GM21717 (cell line): ENCODE data around the gene APBA3.

Experiments used
- ATAC-seq: cut with Tn5 transposase; IDR thresholded peaks from one replicate; pipeline ENCODE4 v1.9.1; 2021; ENCODE audit warnings: mild to moderate bottlenecking, moderate library complexity; ENCODE audit not compliant: unreplicated experiment

The APBA3 gene

GRCh38 chr19:3751236-3751635 is 10.3 kb downstream of the APBA3 start:
- no peak for ATAC-seq

DNA sequence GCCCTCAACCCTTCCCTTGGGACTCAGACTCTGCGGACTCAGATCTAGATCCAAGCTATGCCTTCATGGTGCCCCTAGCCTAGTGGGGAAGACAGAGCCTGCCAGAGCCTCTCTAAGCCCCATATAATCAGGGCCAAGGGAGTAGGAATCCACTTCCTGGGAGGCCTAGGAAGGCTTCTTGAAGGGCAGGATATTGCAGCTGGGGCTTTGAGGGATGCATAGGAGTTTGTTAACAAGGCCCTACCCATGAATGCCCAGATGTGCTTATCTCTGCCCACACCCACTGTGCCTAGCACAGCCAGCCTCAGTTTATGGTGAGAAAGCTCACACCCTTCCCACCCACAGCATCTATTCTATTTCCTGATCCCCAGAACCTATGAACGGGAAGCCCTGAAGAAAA is 11.3 kb downstream of the APBA3 start:
- ATAC-seq, result no peak

DNA sequence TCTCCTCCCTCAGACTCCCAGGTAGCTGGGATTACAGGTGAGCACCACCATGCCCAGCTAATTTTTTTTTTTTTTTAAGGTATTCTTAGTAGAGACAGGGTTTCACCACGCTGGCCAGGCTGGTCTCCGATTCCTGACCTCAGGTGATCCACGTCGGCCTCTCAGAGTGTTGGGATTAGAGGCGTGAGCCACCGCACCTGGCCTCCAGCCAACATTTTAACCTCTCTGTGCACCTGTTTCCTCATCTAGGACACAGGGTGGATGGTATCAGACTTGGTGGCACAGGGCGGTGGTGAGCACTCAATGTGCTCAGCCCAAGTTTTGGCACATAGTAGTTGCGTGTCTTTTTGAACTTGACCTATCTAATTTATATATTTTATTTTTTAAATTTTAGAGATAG is 12.5 kb downstream of the APBA3 start:
- ATAC-seq, result no peak

DNA sequence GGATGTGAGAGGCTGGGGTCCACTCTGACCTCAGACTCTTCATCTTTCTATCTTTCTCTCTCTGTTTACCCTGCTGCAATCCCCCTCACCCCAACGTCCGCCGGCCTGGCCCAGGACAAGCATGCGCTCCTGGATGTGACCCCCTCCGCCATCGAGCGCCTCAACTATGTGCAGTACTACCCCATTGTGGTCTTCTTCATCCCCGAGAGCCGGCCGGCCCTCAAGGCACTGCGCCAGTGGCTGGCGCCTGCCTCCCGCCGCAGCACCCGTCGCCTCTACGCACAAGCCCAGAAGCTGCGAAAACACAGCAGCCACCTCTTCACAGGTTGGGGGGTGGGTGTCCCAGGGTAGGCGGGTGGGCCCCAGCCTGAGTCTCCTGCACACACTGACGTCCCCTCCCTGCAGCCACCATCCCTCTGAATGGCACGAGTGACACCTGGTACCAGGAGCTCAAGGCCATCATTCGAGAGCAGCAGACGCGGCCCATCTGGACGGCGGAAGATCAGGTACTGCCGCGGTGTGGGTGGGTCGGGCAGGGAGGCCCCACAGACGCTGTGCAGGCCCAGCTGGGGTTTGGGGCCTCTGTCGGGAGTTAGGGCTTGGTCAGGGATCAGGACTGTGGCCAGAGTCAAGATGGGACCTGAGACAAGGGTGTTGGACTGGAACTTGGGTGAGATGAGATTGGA is 15.0 kb downstream of the APBA3 start:
- no peak for ATAC-seq

GRCh38 chr19:3745363-3746045 is 16.0 kb downstream of the APBA3 start:
- no peak for ATAC-seq

- ATAC-seq, result no peak
These were observed 18.0 kb downstream of the APBA3 start for GRCh38 chr19:3743486-3743885.

DNA sequence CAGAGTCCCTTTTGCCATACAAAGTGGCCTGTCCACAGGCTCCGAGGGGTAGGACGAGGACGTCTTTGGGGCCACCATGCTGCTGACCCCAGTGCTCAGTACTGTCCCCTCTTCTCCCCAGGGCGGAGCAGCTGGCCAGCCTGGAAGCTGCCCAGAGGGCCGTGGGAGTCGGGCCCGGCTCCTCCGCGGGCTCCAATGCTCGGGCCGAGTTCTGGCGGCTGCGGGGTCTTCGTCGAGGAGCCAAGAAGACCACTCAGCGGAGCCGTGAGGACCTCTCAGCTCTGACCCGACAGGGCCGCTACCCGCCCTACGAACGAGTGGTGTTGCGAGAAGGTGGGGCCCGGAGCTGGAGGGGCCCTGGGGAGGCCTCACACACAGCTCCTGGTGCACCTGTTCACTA is 21.1 kb downstream of the APBA3 start:
- ATAC-seq, result no peak

DNA sequence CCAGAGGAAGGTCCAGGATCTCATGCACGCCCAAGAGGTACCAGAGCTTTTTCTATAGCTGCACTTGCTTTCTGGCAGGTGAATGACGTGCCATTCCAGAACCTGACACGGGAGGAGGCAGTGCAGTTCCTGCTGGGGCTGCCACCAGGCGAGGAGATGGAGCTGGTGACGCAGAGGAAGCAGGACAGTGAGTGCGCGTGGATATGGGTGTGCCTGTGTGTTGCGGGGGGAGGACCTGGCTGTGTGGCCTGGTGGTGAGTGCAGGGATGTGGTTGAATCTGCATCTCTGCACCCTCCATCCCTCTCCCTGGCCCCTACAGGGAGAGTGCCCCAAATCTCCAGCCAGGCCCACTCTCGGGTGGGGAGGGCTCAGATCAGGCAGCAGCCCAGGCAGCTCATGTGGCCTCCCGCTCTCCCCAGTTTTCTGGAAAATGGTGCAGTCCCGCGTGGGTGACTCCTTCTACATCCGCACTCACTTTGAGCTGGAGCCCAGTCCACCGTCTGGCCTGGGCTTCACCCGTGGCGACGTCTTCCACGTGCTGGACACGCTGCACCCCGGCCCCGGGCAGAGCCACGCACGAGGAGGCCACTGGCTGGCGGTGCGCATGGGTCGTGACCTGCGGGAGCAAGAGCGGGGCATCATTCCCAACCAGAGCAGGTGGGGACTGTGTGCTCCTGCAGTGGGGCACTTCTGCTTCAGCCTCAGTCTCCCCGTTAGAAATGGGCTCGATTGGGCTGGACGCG is 22.8 kb downstream of the APBA3 start:
- no peak for ATAC-seq

- ATAC-seq, result no peak
These were observed 23.8 kb downstream of the APBA3 start for GRCh38 chr19:3737487-3738205.

- ATAC-seq, result no peak
These were observed 25.3 kb downstream of the APBA3 start for GRCh38 chr19:3736106-3736724.

DNA sequence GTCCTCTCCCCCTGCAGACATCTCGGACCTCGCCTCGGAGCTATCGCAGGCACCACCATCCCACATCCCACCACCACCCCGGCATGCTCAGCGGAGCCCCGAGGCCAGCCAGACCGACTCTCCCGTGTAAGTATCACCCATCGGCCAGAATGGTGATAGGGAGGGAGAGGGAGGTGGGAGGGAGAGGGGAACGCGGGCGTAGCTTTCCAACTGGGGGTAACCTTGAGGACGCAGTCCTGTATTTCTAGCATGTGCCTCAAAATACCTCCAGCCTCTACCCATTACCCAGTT is 27.2 kb downstream of the APBA3 start:
- no peak for ATAC-seq

- ATAC-seq, result no peak
These were observed 27.8 kb downstream of the APBA3 start for GRCh38 chr19:3733549-3734309.

DNA sequence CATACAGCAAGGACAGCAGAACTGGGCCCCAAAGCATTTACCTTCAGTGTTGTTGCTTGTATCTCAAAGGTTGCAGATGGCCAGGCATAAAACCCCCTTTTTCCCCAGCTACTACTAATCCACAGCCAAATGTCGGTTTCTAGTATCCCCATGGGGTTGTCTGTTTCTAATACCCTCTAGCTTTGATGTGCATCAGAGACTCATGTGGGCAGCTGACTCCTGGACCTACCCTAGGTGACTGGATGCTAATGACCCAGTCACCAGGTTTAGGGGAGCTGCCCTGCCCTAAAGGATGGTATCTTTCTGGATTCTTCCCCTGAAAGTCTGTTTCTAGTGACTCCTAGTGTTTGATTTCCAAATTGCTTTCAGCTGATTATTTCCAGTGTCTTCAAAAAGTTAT is 29.4 kb downstream of the APBA3 start:
- no peak for ATAC-seq

DNA sequence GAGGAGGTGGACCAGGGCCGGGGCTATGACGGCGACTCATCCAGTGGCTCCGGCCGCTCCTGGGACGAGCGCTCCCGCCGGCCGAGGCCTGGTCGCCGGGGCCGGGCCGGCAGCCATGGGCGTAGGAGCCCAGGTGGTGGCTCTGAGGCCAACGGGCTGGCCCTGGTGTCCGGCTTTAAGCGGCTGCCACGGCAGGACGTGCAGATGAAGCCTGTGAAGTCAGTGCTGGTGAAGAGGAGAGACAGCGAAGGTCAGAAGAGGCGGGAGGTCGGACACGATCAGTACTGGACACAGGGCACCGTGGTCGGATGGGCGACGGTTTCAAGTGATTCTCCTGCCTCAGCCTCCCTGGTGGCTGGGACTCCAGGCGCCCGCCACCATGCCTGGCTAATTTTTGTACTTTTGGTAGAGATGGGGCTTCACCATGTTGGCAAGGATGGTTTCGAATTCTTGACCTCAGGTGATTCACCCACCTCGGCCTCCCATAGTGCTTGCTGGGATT is 31.0 kb downstream of the APBA3 start:
- ATAC-seq, result no peak

GRCh38 chr19:3725640-3726310 is 35.7 kb downstream of the APBA3 start:
- no peak for ATAC-seq

GRCh38 chr19:3725121-3725520 is 36.4 kb downstream of the APBA3 start:
- no peak for ATAC-seq

- no peak for ATAC-seq
These were observed 37.6 kb downstream of the APBA3 start for GRCh38 chr19:3723883-3724282.

- ATAC-seq, result no peak
These were observed 38.4 kb downstream of the APBA3 start for GRCh38 chr19:3723110-3723488.

DNA sequence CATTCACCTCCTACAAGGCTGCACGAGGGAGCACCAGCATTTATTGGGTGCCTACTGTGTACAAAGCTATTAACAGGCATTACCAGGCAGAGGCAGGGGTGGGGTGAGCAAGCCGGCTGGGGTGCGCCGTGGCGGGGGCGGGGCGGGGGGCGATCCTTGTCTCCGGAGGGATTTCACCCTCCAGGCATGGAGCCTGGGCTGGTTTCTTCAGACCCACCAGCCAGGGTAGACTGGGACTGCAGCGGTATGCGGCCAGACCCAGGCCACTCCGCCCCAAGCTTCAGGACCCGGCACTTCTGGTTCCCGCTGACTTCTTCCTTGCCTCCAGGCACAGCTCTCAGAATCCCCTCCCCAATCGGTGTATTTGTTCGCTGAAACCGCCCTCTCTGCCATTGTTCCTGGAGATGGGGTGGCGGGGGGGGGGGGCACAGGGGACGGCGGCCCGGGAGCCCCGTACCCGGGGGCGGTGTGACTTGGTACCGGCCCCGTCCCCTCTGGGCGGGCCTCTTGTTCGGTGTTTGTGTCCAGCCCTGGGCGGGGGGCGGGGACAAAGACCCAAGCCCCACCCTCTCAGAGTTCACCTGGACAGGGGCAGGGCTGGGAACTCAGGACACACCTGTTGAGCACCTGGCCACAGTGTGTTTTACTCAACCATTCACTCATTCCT is 38.9 kb downstream of the APBA3 start:
- no peak for ATAC-seq
